GM19463 (cell line): ENCODE data around the gene VAMP8.
"Not testable (repeated sequence)": the region's sequence is repeated elsewhere in the genome, so short reads cannot be mapped to it uniquely, and the experiment has no call there.

Experiments used
- ATAC-seq: cut with Tn5 transposase; IDR thresholded peaks from one replicate; pipeline ENCODE4 v1.9.1; 2021; ENCODE audit warnings: mild to moderate bottlenecking, moderate library complexity; ENCODE audit not compliant: unreplicated experiment

VAMP8 gene

DNA sequence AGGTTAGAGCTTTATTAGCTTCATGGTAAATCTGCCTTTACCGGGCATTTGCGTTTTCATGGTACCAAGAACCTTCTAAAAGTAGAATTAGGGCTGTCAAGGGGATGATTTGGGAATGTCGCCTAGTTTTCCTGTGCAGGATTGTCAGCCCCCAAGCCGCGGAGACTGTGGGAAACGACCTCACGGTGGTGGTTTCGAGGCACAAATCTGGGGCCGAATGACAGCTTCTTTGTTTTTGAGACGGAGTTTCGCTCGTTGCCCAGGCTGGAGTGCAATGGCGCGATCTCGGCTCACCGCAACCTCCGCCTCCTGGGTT lies 38.0 kb downstream of the VAMP8 start:
- ATAC-seq, result no peak

DNA sequence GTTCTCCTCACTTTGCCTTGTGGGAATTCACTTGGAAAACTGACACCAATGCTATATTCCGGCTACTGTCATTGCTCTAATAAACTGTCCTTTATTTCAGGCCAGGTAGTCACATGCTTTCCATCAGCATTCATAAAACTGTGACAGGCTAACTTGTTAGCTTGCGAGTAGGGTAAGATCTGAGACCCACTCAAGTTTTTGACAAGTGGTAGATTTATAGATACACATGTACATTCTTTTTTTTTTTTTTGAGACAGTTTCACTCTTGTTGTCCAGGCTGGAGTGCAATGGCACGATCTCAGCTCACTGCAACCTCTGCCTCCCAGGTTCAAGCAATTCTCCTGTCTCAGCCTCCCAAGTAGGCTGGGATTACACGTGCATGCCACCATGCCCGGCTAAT lies 40.3 kb downstream of the VAMP8 start:
- not testable (repeated sequence) for ATAC-seq

DNA sequence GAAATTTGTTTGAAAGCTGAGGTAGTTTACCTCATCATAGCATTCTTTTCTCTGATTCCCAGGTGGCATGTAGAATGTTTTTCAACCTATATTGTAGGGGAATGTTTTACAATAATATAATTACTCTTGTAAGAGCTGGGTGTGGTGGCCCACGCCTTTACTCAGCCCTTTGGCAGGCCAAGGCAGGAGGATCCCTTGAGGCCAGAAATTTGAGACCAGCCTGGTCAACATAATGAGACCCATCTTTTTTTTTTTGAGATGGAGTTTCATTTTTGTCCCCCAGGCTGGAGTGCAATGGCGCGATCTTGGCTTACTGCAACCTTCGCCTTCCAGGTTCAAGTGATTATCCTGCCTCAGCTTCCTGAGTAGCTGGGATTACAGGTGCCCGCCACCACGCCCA lies 42.2 kb downstream of the VAMP8 start:
- no peak for ATAC-seq

DNA sequence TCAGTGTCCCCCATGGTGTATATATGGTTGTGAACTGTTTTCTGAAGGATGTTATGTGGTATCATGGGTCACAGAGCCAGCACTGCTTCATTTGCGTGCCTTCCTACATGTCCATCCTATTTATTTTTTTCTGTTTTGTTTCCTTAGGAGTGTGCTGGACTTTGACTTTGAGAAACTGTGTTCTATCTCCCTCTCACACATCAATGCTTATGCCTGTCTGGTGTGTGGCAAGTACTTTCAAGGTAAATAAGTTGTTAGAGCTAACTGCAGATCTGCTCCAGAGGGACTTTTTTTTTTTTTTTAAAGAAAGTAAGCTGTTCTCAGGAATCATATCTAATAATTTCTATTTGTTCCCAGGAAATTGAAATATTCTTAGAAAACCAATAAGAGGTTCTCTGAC lies 44.0 kb downstream of the VAMP8 start:
- no peak for ATAC-seq

DNA sequence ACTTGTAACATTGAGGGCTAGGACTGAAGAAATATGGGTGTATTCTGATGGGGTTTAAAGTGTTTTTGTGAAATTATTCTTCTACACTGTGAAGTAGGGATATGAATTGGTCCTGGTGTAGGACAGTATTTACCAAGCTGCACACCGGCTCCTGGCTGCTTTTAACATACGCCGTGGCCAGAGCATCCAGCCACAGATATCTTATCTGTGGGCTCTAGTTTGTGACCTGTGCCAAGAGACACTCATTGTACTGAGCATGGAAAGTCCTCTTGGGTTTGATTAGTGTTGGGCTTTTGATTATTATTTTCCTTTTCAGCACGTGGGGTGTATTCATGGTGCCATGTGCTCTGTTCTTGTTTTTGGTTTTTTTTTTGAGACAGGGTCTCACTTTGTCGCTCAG lies 46.6 kb downstream of the VAMP8 start:
- ATAC-seq, result no peak

DNA sequence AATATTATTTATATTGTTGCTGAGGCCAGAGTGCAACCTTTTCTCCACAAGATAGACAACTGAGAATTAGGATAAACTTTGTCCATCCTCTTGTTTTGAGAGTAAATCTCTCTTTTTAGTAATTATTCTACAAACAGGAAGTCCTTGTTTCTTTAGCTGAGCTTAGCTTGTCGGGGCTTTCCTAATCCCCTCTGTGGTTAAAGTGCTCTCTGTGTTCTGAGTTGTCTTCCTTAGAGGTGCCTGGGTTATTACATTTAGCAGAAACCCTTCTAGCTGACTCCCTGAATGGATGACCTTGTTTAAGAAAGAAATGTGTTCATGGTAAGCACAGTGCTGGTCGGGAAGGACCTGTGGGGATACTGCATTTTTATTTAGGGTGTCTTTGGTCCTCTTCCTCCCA lies 51.3 kb downstream of the VAMP8 start:
- peak; percentile 72 for ATAC-seq

DNA sequence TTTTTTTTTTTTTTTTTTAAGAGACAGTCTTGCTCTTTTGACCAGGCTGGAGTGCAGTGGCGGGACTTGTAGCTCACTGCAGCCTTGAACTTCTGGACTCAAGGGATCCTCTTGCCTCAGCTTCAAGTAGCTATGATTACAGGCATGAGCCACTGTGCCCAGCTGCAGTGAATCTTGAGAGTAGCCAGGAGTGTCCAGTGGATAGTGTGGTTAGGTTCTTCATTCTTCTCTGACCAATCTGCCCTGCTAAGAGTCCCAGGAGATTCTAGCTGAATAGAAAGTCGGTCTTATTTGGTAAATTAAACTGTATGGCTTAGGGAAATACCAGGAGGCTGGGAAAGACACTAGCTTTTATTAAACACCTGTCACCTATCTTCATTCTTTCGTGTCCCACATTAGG lies 53.9 kb downstream of the VAMP8 start:
- ATAC-seq, result no peak
